22Rv1 (cell line): Measurements from ENCODE around the gene VAMP5.

Experiments
- CTCF ChIP-seq: fragments of 450-650 bp; IDR thresholded peaks from 2 replicates; pipeline ENCODE4 v1.5.1; 2017; ENCODE audit warnings: mild to moderate bottlenecking
- ZFX ChIP-seq: fragments of 450-650 bp; IDR thresholded peaks from 2 replicates; pipeline ENCODE4 v1.6.1; 2017; ENCODE audit warnings: antibody characterized with exemption, borderline replicate concordance

- TF ChIP-seq CTCF (no peak), ZFX (no peak)
Observed at GRCh38 chr2:85540133-85540648, 44.0 kb upstream of the VAMP5 start.
